Fibroblast of mammary gland (primary cell): ENCODE measurements around the gene BAG3.

Experiments
- DNase-seq: peaks from one replicate; pipeline ENCODE4 v3.0.0-alpha.2; 2010; ENCODE audit warnings: low read depth
- H3K4me3 ChIP-seq: 2 replicates; pipeline ENCODE4 v1.5.1; 2011; ENCODE audit warnings: low read depth, mild to moderate bottlenecking, low read length, moderate library complexity; ENCODE audit not compliant: control insufficient read depth
- CTCF ChIP-seq: conservative IDR thresholded peaks from 2 replicates; pipeline ENCODE4 v1.5.1; 2011; ENCODE audit warnings: low read depth, low read length, inconsistent platforms; ENCODE audit not compliant: control insufficient read depth, insufficient read depth

The BAG3 gene

DNA sequence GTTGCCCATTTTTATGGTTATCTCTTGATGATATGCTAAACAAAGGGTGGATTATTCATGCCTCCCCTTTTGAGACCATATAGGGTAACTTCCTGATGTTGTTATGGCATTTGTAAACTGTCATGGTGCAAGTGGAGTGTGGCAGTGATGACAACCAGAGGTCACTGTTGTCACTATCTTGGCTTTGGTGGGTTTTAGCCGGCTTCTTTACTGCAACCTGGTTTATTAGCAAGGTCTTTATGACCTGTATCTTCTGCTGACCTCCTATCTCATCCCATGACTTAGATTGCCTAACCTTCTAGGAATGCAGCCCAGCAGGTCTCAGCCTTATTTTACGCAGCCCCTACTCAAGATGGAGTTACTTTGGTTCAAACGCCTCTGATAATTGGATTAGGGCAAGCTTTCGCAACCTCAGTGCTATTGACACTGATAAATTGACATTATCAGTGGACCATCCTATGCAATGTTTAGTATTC lies 36.9 kb downstream of the BAG3 start:
- TF ChIP-seq CTCF, result no peak
- DNase-seq, result no peak
- H3K4me3 ChIP-seq, result no peak overlapping the region

GRCh38 chr10:119689016-119689580 lies 37.9 kb downstream of the BAG3 start:
- no peak overlapping the region for H3K4me3 ChIP-seq
- DNase-seq, result no peak
- no peak for TF ChIP-seq CTCF

GRCh38 chr10:119691726-119692125 lies 40.5 kb downstream of the BAG3 start:
- no peak for TF ChIP-seq CTCF
- no peak overlapping the region for H3K4me3 ChIP-seq
- DNase-seq, result no peak

DNA sequence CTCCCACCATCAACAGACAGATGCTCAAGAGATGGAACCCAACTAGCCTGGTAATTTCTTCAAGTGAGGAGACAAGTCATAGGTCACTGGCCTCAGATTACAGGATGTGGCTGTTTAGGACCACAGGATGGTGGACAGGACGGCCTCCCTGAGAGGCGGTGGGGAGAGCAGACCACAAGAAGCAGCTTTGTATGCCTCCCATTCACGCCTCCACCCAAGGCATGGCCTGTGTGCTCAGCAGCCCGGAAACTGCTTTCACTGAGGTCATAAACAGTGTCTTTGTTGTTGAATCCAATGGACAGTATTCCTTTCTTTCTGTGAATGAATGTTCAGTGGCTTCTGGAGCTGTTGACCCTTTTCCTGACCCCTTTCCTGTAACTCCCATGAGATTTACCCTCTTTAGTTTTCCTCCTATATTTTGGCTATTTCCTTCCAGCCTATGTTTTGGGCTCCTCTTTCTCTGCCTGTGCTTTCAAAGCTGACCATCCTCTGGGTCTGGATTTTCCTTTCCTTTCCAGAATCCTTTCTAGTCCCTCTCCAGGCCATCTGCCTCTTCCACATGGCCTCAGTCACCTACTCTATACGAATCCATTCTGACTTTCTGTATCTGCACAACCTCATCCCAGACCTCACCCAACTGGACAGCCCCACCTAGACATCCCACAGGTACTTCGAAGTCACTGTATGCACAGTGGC lies 42.2 kb downstream of the BAG3 start:
- DNase-seq, result no peak
- no peak overlapping the region for H3K4me3 ChIP-seq
- TF ChIP-seq CTCF, result no peak

DNA sequence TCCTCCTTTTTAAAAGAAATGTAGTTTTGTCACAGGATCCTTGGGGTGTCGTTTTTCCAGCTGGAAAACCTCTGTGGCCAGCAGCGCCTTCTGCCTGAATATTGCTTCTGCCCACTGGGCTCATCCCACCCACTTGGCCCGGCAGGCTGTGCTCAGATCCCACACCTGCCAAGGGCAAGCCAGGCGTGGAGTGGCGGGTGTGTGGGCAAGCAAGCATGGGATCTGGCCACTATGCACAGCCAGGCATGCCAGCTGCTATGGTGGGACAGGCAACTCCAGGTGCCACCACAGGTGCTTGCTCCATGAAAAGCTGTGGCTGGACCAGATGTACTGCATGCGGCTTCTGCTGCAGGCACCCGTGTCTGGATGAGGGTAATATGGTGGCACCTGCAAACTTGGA lies 43.4 kb downstream of the BAG3 start:
- DNase-seq, result no peak
- TF ChIP-seq CTCF, result no peak

GRCh38 chr10:119700321-119700954 lies 49.3 kb downstream of the BAG3 start:
- no peak for TF ChIP-seq CTCF
- no peak overlapping the region for H3K4me3 ChIP-seq
- DNase-seq, result no peak

More for the DNA sequence above, 43.4 kb downstream of the BAG3 start:
- H3K4me3 ChIP-seq, result no peak overlapping the region

GRCh38 chr10:119701861-119702260 lies 50.7 kb downstream of the BAG3 start:
- TF ChIP-seq CTCF, result no peak
- no peak overlapping the region for H3K4me3 ChIP-seq
- peak; percentile 47 for DNase-seq
